Measurements from ENCODE around the gene DLK1.

DNA sequence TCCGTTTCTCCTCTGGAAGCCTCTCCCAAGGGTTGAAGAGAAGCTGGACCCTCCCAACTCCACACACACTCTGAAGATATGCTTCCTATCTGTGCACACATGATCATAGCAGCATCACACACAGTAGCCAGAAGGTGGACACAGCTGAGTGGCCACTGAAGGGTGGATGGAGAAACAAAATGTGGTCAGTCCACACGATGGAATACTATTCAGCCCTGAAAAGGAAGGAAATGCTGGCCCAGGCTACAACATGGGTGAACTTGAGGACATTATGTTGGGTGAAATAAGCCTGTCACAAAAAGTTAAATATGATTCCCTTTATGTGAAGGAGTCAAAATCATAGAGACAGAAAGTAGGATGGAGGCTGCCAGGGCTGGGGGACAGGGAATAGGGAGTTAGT, 43.9 kb upstream of the DLK1 start:
- TF ChIP-seq, protein P1, sequence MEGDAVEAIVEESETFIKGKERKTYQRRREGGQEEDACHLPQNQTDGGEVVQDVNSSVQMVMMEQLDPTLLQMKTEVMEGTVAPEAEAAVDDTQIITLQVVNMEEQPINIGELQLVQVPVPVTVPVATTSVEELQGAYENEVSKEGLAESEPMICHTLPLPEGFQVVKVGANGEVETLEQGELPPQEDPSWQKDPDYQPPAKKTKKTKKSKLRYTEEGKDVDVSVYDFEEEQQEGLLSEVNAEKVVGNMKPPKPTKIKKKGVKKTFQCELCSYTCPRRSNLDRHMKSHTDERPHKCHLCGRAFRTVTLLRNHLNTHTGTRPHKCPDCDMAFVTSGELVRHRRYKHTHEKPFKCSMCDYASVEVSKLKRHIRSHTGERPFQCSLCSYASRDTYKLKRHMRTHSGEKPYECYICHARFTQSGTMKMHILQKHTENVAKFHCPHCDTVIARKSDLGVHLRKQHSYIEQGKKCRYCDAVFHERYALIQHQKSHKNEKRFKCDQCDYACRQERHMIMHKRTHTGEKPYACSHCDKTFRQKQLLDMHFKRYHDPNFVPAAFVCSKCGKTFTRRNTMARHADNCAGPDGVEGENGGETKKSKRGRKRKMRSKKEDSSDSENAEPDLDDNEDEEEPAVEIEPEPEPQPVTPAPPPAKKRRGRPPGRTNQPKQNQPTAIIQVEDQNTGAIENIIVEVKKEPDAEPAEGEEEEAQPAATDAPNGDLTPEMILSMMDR (IDR thresholded peaks at IDR 0.05; ENCODE audit: poor library complexity): no peak
- TF ChIP-seq EZH2 (IDR thresholded peaks at IDR 0.05; ENCODE audit: borderline replicate concordance): no peak

Measured in hepatocyte (in vitro differentiated cells).